CD4-positive, alpha-beta T cell (primary cell): Measurements from ENCODE around the gene FCN1. TPM values are rescaled to one million over a fixed set of nuclear protein-coding genes. Genes with fewer than 3 reads are reported as not detected.

Experiments
- ATAC-seq: fragments of 200-7000 bp; cut with Tn5 transposase; one replicate; pipeline ENCODE4 v1.10.0; 2022; ENCODE audit warnings: mild to moderate bottlenecking; ENCODE audit not compliant: poor library complexity
- CTCF ChIA-PET: fragments of 350-600 bp; sonication (Branson Sonifier 250); formaldehyde crosslinking; loops from one replicate; lab custom pipeline; 2021; ENCODE audit warnings: antibody characterized with exemption, inconsistent platforms; lab: Charles Lee
- POLR2A ChIA-PET: fragments of 350-600 bp; sonication (Branson Sonifier 250); formaldehyde crosslinking; loops from one replicate; lab custom pipeline; 2021; ENCODE audit warnings: antibody characterized with exemption, inconsistent platforms; lab: Charles Lee
- DNase-seq, 14 experiments: peaks; one replicate each; pipeline ENCODE4 v3.0.0-alpha.2; 2013 to 2020; ENCODE audit warnings: mixed read lengths in 2 of 14
- H3K27ac ChIP-seq, 2 donors: one replicate each; pipeline versions ENCODE4 v1.5.1 to v1.7.0; 2013; ENCODE audit warnings: low read length in 2 of 2, low read depth in 1 of 2, mild to moderate bottlenecking in 1 of 2
- H3K27me3 ChIP-seq, 2 experiments: 1 replicate in 1 of 2; 2 replicates in 1 of 2; pipeline versions ENCODE4 v1.6.1 to v1.7.0; 2013; ENCODE audit warnings: low read length in 2 of 2, control low read depth in 1 of 2, mild to moderate bottlenecking in 1 of 2, moderate library complexity in 1 of 2; ENCODE audit not compliant: insufficient read depth in 2 of 2, control insufficient read depth in 1 of 2
- H3K36me3 ChIP-seq: one replicate; pipeline ENCODE4 v1.6.1; 2013; ENCODE audit warnings: low read length, control low read depth; ENCODE audit not compliant: insufficient read depth
- H3K4me1 ChIP-seq: one replicate; pipeline ENCODE4 v1.6.1; 2013; ENCODE audit warnings: low read length, control low read depth; ENCODE audit not compliant: insufficient read depth
- H3K4me3 ChIP-seq: one replicate; pipeline ENCODE4 v1.5.1; 2013; ENCODE audit warnings: mild to moderate bottlenecking, low read length, moderate library complexity
- H3K9me3 ChIP-seq, 2 experiments: 1 replicate in 1 of 2; 2 replicates in 1 of 2; pipeline versions ENCODE4 v1.6.1 to v1.7.0; 2013; ENCODE audit warnings: low read length in 2 of 2, mild to moderate bottlenecking in 2 of 2, control low read depth in 1 of 2, moderate library complexity in 1 of 2; ENCODE audit not compliant: control insufficient read depth in 1 of 2, insufficient read depth in 1 of 2
- H3K27ac Mint-ChIP-seq: one replicate; pipeline ENCODE4 v1.8.0; 2020; ENCODE audit warnings: mixed read lengths
- H3K27me3 Mint-ChIP-seq: one replicate; pipeline ENCODE4 v1.8.0; 2021; ENCODE audit warnings: mixed read lengths
- H3K36me3 Mint-ChIP-seq: one replicate; pipeline ENCODE4 v1.8.0; 2021; ENCODE audit warnings: low read depth, mixed read lengths
- H3K4me1 Mint-ChIP-seq: one replicate; pipeline ENCODE4 v1.8.0; 2021; ENCODE audit warnings: low read depth, mixed read lengths
- H3K4me3 Mint-ChIP-seq: one replicate; pipeline ENCODE4 v1.8.0; 2020; ENCODE audit warnings: mild to moderate bottlenecking, mixed read lengths
- H3K9me3 Mint-ChIP-seq: one replicate; pipeline ENCODE4 v1.8.0; 2020; ENCODE audit warnings: mixed read lengths
- intact Hi-C, 2 experiments: fragments of 100-400 bp; cut with DNase I in 1 of 2; cut with micrococcal nuclease in 1 of 2; formaldehyde crosslinking; loops; one replicate each; pipeline versions ENCODE4 v1.15.1 to v1.9.0; 2023 to 2025; cut with DNase I, micrococcal nuclease
- total RNA-seq, 174 experiments: library from RNA in 2 of 174; stranded (reverse) in 2 of 174; gene quantifications; one replicate each; pipeline ENCODE4 v1.2.3 and lab custom pipeline; 2021 to 2026
- TF ChIP-seq, protein P1 (sequence below): fragments of 200-600 bp; IDR thresholded peaks from one replicate; pipeline ENCODE4 v1.8.0; 2022; ENCODE audit warnings: antibody characterized with exemption, mild to moderate bottlenecking

The FCN1 gene
- total RNA-seq, 2 experiments from 2014 or later, result 9.9 to 10.5 TPM

DNA sequence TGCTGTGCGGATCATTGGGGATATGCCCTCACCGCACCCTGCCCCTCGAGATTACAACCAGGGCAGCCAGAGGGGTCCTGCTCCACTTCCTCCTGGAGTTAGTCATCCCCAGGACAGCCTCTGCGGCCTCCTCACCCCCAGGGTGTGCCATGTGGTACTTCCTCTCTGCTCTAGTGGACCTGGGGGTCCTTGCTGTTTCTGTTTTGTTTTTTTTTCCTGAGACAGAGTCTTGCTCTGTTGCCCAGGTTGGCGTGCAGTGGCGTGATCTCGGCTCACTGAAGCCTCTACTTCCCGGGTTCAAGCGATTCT is 5.2 kb upstream of the FCN1 start:
- Histone ChIP-seq H3K9me3 (peaks cover 6 to 14% of the 10 kb centered on the region in 2 experiments), H3K27me3 (no peaks in the 10 kb centered on the region), H3K4me3 (no peak overlapping the region), H3K36me3 (no peaks in the 10 kb centered on the region), H3K4me1 (peaks cover 2% of the 10 kb centered on the region), H3K27ac (no peak overlapping the region)
- ATAC-seq (no peak), DNase-seq (peak in 3 of 14 experiments; percentile 5 to 58 (median 47))
- intact Hi-C loops, result no loop called here
- Mint-ChIP-seq H3K4me3 (no peak overlapping the region), H3K27ac (no peak overlapping the region), H3K9me3 (peaks cover 3% of the 10 kb centered on the region), H3K36me3 (no peaks in the 10 kb centered on the region), H3K27me3 (peaks cover 7% of the 10 kb centered on the region), H3K4me1 (no peaks in the 10 kb centered on the region)
- ChIA-PET CTCF (no interaction called here), POLR2A (no interaction called here)
- TF ChIP-seq, protein P1, sequence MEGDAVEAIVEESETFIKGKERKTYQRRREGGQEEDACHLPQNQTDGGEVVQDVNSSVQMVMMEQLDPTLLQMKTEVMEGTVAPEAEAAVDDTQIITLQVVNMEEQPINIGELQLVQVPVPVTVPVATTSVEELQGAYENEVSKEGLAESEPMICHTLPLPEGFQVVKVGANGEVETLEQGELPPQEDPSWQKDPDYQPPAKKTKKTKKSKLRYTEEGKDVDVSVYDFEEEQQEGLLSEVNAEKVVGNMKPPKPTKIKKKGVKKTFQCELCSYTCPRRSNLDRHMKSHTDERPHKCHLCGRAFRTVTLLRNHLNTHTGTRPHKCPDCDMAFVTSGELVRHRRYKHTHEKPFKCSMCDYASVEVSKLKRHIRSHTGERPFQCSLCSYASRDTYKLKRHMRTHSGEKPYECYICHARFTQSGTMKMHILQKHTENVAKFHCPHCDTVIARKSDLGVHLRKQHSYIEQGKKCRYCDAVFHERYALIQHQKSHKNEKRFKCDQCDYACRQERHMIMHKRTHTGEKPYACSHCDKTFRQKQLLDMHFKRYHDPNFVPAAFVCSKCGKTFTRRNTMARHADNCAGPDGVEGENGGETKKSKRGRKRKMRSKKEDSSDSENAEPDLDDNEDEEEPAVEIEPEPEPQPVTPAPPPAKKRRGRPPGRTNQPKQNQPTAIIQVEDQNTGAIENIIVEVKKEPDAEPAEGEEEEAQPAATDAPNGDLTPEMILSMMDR, result no peak

DNA sequence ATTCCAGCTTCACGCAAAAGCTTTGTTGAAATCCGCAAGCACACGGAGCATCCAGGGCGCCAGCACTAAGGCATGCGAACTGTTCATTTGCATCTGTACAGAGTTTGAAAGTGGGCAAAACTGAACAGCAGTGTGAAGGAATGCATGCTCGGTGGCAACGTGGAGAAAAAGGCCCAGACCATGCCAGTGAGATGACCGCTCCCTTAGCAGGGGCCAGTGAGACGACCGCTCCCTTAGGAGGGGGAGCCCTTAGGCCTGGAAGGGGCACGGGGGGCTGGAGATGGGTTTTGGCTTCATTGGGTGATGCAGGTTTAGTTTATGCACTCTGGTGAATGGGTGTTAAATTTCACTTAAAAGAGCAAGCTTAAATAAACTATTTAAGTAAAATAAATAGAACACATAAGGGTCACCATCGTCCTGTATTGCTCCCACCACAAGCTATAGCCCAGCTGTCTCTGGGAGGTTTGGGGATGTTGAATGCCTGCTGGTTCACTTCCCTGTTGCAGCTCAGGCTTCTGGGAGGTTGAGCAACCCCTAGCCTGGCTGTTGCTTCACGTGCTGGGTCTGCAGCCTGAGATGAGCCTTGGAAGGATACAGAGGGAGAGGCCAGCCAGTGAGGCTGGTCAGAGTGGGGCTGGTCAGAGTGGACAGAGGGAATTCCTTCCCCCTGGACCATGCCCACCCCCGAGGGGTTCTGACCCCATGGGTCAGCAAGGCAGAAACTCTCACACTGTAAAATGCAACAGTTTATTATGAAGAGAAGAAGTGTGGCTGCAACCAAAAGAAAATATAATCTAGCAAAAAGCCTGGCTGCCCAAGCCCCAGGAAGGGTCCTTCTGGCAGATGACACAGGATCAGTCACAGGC is 4.6 kb upstream of the FCN1 start:
- Mint-ChIP-seq H3K9me3 (peaks cover 3% of the 10 kb centered on the region), H3K4me3 (no peak overlapping the region), H3K27ac (no peak overlapping the region), H3K36me3 (no peaks in the 10 kb centered on the region), H3K4me1 (no peaks in the 10 kb centered on the region), H3K27me3 (peaks cover 3% of the 10 kb centered on the region)
- no peaks in the 10 kb centered on the region for H3K27me3 ChIP-seq
- TF ChIP-seq, protein P1, result no peak
- ChIA-PET CTCF (no interaction called here), POLR2A (no interaction called here)
- peaks cover 6 to 14% of the 10 kb centered on the region in 2 experiments for H3K9me3 ChIP-seq
- no peak for ATAC-seq
- H3K27ac ChIP-seq, result no peak overlapping the region
- intact Hi-C loops, result no loop called here
- no peak overlapping the region for H3K4me3 ChIP-seq
- no peaks in the 10 kb centered on the region for H3K36me3 ChIP-seq
- peaks cover 2% of the 10 kb centered on the region for H3K4me1 ChIP-seq
- DNase-seq, result peak in 4 of 14 experiments; percentile 10 to 53 (median 39)

DNA sequence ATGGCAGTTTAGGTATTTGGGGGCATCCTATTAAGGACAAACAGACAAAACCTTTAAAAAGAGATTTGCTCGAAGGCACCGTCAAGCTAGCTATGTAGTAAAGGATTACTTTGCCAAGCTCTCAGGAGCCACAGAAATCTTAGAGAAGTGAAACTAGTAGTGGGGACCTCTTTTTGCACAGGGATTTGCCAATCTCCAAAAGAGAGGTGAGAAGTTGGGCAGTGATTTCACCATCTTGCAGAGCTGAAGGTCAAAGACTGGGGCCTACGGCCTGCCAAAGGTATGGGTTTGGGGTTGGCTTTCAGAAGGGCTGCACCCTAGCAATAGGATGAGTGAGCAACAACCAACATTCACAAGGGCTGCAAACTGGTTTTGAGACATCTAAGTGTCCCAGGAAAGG is 1.6 kb upstream of the FCN1 start:
- H3K9me3 ChIP-seq, result peaks cover 6 to 15% of the 10 kb centered on the region in 2 experiments
- ATAC-seq, result no peak
- H3K36me3 ChIP-seq, result no peaks in the 10 kb centered on the region
- H3K27me3 ChIP-seq, result no peaks in the 10 kb centered on the region
- CTCF ChIA-PET, result no interaction called here
- intact Hi-C loops, result no loop called here
- no peak overlapping the region for H3K4me3 Mint-ChIP-seq
- no peak overlapping the region for H3K4me3 ChIP-seq
- H3K9me3 Mint-ChIP-seq, result peaks cover 3% of the 10 kb centered on the region
- no peak overlapping the region for H3K27ac Mint-ChIP-seq
- H3K36me3 Mint-ChIP-seq, result no peaks in the 10 kb centered on the region
- TF ChIP-seq, protein P1, result no peak
- peaks cover 2% of the 10 kb centered on the region for H3K4me1 ChIP-seq
- H3K27me3 Mint-ChIP-seq, result peaks cover 6% of the 10 kb centered on the region
- POLR2A ChIA-PET, result no interaction called here
- no peaks in the 10 kb centered on the region for H3K4me1 Mint-ChIP-seq
- peak in 2 of 14 experiments; percentile 2 to 22 for DNase-seq
- H3K27ac ChIP-seq, result no peak overlapping the region
